RWPE2 (cell line): Measurements from ENCODE around the gene ROMO1.

Source experiments
- ATAC-seq: fragments of 200-7000 bp; cut with Tn5 transposase; 3 replicates; pipeline ENCODE4 v1.9.1; 2021; ENCODE audit warnings: low read depth
- DNase-seq: peaks from one replicate; pipeline ENCODE4 v3.0.0-alpha.2; 2020; ENCODE audit warnings: low spot score
- H3K27ac ChIP-seq: fragments of 450-650 bp; 2 replicates; pipeline ENCODE4 v1.5.1; 2017; ENCODE audit warnings: mild to moderate bottlenecking; ENCODE audit not compliant: poor library complexity, severe bottlenecking
- H3K27me3 ChIP-seq: fragments of 250-450 bp; sonication (Bioruptor Pico); 2 replicates; pipeline ENCODE4 v1.5.1; 2021; ENCODE audit warnings: mild to moderate bottlenecking, moderate library complexity; ENCODE audit not compliant: insufficient read depth, poor library complexity, severe bottlenecking
- H3K36me3 ChIP-seq: fragments of 250-450 bp; sonication (Bioruptor Pico); 2 replicates; pipeline ENCODE4 v1.5.1; 2020; ENCODE audit warnings: low read depth, mild to moderate bottlenecking, moderate library complexity
- H3K4me1 ChIP-seq: fragments of 250-450 bp; sonication (Bioruptor Pico); 2 replicates; pipeline ENCODE4 v1.5.1; 2021; ENCODE audit warnings: mild to moderate bottlenecking, moderate library complexity; ENCODE audit not compliant: insufficient read depth, poor library complexity, severe bottlenecking
- H3K4me3 ChIP-seq: fragments of 250-450 bp; sonication (Bioruptor Pico); 2 replicates; pipeline ENCODE4 v1.5.1; 2021; ENCODE audit warnings: mild to moderate bottlenecking, moderate library complexity; ENCODE audit not compliant: severe bottlenecking
- H3K9me3 ChIP-seq: fragments of 250-450 bp; sonication (Bioruptor Pico); 2 replicates; pipeline ENCODE4 v1.5.1; 2021; ENCODE audit warnings: mild to moderate bottlenecking, moderate library complexity; ENCODE audit not compliant: severe bottlenecking
- TF ChIP-seq, protein P1 (sequence below): fragments of 450-650 bp; IDR thresholded peaks from one replicate; pipeline ENCODE4 v1.5.1; 2017; ENCODE audit warnings: mild to moderate bottlenecking, moderate library complexity; ENCODE audit not compliant: poor library complexity, severe bottlenecking

The ROMO1 gene

DNA sequence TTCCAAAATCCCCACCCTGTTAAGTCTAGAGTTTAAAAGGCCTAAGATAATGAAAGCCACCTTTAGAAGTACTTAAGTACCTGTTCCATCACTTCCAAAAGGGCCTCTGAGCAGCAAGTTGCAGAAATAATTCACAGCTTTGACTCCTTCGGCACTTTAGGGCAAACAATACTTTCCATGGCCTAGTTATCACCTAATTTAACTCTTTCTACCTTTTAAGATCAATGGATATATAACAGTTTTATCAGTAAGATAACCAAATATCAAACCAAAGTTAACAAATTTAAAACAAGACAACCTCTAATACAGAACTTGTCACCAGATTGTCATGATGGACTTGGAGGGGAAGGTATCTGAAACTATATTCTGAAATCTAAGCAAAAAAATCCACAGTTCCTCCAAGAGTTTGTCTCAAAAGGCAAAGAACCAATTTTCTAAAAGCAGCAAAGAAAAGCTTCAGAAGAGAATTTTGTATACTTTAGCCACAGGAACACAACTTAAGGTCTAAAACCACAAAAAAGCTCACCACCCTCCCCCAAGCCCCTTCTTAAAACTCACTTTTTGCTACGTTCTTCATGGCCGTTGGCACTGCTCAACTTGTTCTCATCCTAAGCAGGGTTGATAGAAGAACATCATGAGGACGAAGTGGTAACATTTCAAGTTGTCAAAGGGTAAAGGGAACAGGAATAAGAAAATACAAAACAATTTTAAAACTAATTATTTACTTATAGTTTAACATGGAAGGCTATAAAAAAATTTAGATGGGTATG, 39.4 kb downstream of the ROMO1 start:
- peaks cover 83% of the 10 kb centered on the region for H3K36me3 ChIP-seq
- peak overlapping the region; percentile 86 for H3K27ac ChIP-seq
- H3K4me3 ChIP-seq, result no peak overlapping the region
- H3K9me3 ChIP-seq, result no peaks in the 10 kb centered on the region
- ATAC-seq, result no peak
- no peaks in the 10 kb centered on the region for H3K27me3 ChIP-seq
- no peak for DNase-seq
- peaks cover 63% of the 10 kb centered on the region for H3K4me1 ChIP-seq
- TF ChIP-seq, protein P1, sequence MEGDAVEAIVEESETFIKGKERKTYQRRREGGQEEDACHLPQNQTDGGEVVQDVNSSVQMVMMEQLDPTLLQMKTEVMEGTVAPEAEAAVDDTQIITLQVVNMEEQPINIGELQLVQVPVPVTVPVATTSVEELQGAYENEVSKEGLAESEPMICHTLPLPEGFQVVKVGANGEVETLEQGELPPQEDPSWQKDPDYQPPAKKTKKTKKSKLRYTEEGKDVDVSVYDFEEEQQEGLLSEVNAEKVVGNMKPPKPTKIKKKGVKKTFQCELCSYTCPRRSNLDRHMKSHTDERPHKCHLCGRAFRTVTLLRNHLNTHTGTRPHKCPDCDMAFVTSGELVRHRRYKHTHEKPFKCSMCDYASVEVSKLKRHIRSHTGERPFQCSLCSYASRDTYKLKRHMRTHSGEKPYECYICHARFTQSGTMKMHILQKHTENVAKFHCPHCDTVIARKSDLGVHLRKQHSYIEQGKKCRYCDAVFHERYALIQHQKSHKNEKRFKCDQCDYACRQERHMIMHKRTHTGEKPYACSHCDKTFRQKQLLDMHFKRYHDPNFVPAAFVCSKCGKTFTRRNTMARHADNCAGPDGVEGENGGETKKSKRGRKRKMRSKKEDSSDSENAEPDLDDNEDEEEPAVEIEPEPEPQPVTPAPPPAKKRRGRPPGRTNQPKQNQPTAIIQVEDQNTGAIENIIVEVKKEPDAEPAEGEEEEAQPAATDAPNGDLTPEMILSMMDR, result no peak

DNA sequence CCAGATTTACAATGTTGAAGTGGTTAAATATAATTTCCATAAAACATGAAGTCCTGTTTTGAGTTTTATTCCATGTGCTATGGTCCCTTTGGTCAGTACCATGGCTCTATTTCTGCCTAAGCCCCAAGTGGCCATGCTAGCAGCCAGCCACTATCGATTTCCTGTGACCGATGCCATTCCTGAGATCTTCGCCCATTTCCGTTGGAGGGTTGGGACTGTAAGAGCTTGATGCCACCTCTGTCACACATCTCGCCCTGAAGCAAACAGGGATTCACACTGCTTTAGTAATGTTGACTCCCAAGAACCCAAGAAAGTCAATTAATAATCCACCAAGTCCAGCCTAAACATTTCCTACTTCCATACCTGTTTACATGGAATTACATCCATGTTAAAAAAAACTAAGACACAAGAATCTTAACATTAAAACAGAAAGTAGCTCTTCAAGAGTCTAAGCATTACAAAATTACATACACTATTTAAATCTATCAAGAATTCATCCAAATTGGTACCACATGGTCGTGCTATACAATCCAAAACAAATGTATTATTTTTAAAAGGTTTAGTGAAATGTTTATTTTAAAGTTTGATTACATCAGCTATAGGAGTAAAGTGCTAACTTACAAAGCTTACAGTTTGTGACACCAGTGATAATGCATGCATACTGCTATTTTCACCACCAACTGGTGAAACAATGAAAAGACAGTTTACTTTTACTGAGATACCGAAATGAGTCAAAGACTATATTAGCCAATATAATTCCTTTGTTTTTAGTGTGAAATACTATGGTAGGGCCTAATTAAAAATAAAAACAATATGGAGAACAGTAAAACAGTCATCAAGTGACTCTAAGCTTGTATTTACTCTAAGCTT, 40.3 kb downstream of the ROMO1 start:
- ATAC-seq, result no peak
- Histone ChIP-seq H3K36me3 (peaks cover 74% of the 10 kb centered on the region), H3K27ac (peak overlapping the region; percentile 86), H3K9me3 (no peaks in the 10 kb centered on the region), H3K27me3 (no peaks in the 10 kb centered on the region), H3K4me1 (peaks cover 55% of the 10 kb centered on the region), H3K4me3 (peak overlapping the region; percentile 92)
- DNase-seq, result peak; percentile 39
- TF ChIP-seq, protein P1, result peak; percentile 75

DNA sequence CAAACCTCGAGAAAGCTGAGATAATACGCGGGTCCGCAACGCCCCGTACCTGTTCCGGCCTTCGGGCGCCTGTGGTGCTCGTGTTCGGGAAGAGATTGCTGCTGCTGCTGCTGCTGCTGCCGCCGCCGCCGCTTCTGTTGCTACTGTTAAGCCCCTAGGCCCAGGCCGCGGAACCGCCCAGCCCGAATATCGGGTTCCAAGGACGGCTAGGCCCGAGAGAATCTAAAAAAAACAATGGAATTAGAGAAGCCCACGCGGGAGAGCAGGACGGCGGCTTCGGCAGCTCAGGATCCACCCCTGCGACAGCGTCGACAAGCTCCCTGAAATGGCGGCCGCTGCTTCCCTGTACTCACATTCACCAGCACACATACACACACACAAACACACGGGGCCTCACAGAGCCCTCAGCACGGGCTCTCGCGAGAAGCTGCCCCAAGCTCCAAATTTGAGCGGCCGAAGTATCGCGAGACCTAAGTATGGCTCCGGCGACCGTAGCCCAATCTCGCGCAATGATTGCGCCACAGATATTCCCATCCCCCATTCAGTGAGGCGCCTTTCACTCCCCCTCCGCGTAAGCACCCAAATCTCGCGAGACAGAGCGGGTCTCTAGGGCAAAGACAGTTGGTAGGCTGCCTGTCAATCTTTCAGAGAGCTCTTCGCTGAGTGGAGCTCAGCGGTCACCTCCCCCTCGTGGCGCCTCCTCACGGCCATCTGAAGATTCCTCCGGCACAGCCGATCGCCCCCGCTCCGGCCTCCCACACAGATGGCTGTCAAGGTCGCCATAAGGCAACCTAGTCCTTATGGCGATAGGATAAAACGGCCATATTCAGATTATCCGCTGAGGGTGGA, 42.9 kb downstream of the ROMO1 start, which contains the start of gene RBM39:
TSS of gene RBM39 (minus strand) at position 369 of the 849 bp plus-strand sequence. CDS start 1,386 bp downstream, outside the sequence.
- Histone ChIP-seq H3K9me3 (no peaks in the 10 kb centered on the region), H3K4me1 (peaks cover 40% of the 10 kb centered on the region), H3K36me3 (peaks cover 48% of the 10 kb centered on the region), H3K4me3 (peak within 1 kb of the TSS; percentile 92), H3K27me3 (no peaks in the 10 kb centered on the region), H3K27ac (peak within 1 kb of the TSS; percentile 86)
- TF ChIP-seq, protein P1, result peak; percentile 53
- ATAC-seq, result peak; percentile 89
- peak; percentile 100 for DNase-seq

DNA sequence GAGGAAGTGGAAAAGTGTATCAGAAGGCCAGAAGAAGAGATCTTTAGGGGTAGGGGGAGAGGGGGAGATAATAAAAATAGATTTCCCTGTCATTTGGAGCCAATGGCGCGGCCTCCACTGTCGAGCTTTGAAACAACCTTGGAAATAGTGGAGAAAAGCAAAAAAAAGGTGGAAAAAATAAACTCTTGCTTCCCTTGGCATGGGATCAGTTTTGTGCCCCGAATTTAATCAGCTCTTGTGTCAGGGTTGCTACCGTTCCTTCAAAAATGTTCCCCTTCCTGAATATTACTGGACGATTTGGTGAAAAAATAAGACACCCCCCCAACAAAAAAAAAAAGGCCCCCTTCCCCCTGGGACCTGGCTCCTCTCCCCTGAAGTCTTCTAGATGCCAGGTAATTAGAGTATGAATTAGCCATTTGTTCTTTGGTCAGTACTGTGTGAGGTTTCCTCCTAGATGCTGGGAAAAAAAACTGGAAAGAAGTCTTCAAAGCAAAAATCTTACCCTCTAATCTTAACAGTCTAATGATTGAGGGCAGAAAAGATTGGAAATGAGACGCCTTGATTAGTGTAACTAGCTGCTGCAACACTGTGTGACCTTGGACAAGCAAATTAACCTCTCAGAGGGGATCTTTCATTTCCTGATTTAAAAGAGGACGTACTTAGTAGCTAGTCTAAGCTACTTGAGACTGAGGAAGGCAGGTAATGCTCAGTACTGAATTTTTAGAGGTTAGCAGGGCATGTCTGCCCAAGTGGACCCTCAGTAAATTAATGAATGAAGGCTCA, 43.7 kb downstream of the ROMO1 start:
- Histone ChIP-seq H3K4me3 (peak overlapping the region; percentile 53), H3K36me3 (peaks cover 40% of the 10 kb centered on the region), H3K9me3 (no peaks in the 10 kb centered on the region), H3K4me1 (peaks cover 42% of the 10 kb centered on the region), H3K27ac (peak overlapping the region; percentile 86), H3K27me3 (no peaks in the 10 kb centered on the region)
- DNase-seq (no peak), ATAC-seq (no peak)
- TF ChIP-seq, protein P1, result peak; percentile 20
